ENCODE data around the gene ALOXE3. TPM values are rescaled to one million over a fixed set of nuclear protein-coding genes. Genes with fewer than 3 reads are reported as not detected.

Gene ALOXE3
- polyA plus RNA-seq, 1 experiment = 0.04 TPM

DNA sequence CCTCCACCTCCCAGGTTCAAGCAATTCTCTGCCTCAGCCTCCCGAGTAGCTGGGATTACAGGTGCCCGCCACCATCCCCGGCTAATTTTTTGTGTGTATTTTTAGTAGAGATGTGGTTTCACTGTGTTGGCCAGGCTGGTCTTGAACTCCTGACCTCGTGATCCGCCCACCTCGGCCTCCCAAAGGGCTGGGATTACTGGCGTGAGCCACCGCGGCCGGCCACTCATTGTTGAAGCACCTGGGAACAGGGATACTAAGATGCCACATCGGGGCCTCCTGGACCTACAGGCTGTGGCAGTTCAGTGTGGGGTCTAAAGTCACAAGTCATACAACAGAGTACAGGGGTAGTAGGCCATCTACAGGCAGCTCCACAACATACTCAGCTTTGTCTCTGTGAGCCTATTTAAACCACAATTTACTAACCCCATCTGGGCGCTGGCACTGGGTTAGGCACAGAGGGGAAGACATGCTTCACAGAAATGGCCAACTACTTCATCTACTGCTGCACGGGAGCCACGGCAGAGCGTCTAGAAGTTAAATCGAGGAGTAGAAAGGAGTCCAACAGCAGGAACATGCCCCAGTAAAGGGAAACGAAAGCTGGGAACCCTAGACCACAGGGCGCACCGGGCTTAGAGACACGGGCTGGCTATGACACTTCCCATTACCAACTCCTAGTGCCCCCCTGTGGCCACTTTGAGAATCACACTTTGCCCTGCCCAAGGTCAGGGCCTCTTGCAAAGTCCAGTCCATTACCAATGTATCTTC, 40.1 kb upstream of the ALOXE3 start:
- Histone ChIP-seq H3K27ac (ENCODE audit: low read depth, low read length) (peak overlapping the region; percentile 70), H3K27me3 (ENCODE audit: control insufficient read depth, insufficient read depth, low read length) (no peaks in the 10 kb centered on the region), H3K4me3 (ENCODE audit: low read depth, low read length) (no peak overlapping the region), H3K9me3 (ENCODE audit: control insufficient read depth, insufficient read depth, low read length) (no peaks in the 10 kb centered on the region; the same call in 1 of the 2 replicates)
- DNase-seq (ENCODE audit: low read depth, low spot score) = peak; percentile 68
- peak; percentile 88 for TF ChIP-seq CTCF (IDR thresholded peaks at IDR 0.05; ENCODE audit: low read depth, low read length)
- ChIA-PET POLR2A (interaction anchor here (0.6 to 3.3 kb wide), 2 partner anchors 15 to 40 kb away, joined by 3 to 20 read pairs; no protein-coding TSS in a partner anchor), CTCF (interaction anchor here (0.6 to 2.0 kb wide), 12 partner anchors 10 to 98 kb away, joined by 3 to 17 read pairs (median 3); partner anchors contain the start of genes ALOXE3 and HES7)

DNA sequence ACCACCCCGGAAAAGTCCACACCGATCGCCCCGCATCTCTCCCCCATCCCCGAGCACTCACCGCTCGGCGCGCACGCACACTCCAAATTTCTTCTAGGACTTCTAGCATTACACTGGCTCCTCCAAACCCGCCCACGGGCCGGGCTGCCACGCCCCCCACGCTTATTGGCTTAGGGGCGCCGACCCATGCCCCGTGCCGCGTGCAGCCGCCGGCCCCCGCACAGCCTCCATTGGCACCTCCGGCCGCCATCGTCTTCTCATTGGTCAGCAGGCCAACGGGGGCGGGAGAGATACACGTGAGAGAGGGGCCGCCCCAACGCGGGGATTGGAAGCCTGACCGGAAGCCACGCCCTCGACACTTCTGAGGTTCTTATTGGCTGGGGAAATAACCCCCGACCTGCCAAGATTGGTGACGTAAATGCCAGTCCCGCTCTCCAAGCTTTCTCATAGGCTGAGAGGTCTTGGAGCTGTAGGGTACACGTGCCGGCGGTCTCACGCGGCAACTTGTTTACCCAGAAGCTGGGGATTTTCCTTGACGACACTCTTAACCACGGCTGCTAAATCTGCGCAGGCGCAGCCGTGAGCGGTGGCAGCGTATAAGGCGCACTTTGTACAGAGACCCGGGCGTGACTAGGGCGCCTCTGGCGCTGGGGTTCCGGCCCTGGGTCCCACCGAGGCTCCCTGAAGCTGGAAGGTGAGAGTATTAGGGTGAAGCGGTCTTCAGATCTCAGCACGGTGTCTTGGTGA, 38.1 kb upstream of the ALOXE3 start:
- H3K9me3 ChIP-seq (ENCODE audit: control insufficient read depth, insufficient read depth, low read length) = no peaks in the 10 kb centered on the region; the same call in 1 of the 2 replicates
- H3K27ac ChIP-seq (ENCODE audit: low read depth, low read length) = peak overlapping the region; percentile 97
- H3K27me3 ChIP-seq (ENCODE audit: control insufficient read depth, insufficient read depth, low read length) = no peaks in the 10 kb centered on the region
- peak; percentile 100 for DNase-seq (ENCODE audit: low read depth, low spot score)
- ChIA-PET POLR2A (interaction anchor here (0.6 to 2.0 kb wide), 7 partner anchors 17 to 67 kb away, joined by 3 to 23 read pairs (median 3); no protein-coding TSS in a partner anchor), CTCF (interaction anchor here (1.2 kb wide), 3 partner anchors 19 to 96 kb away, joined by 3 to 4 read pairs (median 4); no protein-coding TSS in a partner anchor)
- peak overlapping the region; percentile 72 for H3K4me3 ChIP-seq (ENCODE audit: low read depth, low read length)
- no peak for TF ChIP-seq CTCF (IDR thresholded peaks at IDR 0.05; ENCODE audit: low read depth, low read length)

DNA sequence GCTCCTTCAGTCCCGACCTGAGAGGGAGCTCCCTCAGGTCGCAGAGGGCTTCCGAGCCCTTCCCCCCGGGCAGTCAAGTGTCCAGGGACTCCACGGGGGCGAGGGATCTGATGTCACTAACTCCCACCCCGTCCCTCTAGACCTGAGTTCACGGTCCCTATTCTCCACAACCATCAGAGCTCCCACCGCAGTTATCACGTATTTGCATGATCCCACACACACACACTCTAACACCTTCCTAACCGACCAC, 37.6 kb upstream of the ALOXE3 start:
- Histone ChIP-seq H3K27me3 (ENCODE audit: control insufficient read depth, insufficient read depth, low read length) (no peaks in the 10 kb centered on the region), H3K9me3 (ENCODE audit: control insufficient read depth, insufficient read depth, low read length) (no peaks in the 10 kb centered on the region; the same call in 1 of the 2 replicates), H3K27ac (ENCODE audit: low read depth, low read length) (peak overlapping the region; percentile 88), H3K4me3 (ENCODE audit: low read depth, low read length) (peak overlapping the region; percentile 72)
- no peak for DNase-seq (ENCODE audit: low read depth, low spot score)
- no peak for TF ChIP-seq CTCF (IDR thresholded peaks at IDR 0.05; ENCODE audit: low read depth, low read length)
- ChIA-PET CTCF (interaction anchor here (1.2 kb wide), 2 partner anchors 18 to 37 kb away, joined by 3 to 4 read pairs; no protein-coding TSS in a partner anchor), POLR2A (interaction anchor here (0.9 to 2.0 kb wide), 3 partner anchors 17 to 37 kb away, joined by 3 to 23 read pairs (median 4); no protein-coding TSS in a partner anchor)

DNA sequence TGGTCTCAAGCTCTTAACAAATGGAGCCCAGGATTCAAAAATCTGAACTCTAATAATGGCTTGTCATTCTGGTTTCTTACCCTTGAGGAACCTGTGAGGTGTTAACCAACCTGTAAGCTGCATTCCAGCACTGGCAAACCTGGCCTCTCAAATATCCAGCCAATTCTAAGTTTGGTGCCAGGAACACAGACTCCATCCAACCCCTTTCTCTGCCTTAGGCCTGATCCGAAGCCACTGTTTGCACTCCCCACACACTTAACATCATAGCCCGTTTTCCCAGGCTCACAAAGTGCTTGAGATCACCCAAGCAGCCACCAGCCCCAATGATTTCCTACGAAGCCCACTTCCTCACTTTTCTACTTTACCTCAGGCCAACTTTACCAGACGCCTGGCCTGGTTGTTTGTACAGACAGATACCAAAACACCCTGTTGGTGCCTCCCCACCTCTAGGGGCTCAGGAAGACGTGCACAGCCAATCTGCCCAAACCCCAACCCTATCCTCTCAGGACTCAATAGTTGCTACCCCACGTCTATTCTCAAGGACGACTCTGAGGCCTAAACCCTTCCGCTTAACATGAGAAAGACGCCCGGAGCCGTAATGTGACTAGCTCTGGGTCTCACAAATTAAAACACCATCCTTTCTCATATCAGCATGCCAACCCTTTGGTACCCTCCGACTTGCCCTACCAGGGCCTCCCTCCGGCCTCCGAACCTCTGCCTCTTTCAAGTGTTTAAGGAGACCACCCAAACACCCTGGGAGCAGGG, 37.1 kb upstream of the ALOXE3 start:
- ChIA-PET CTCF (interaction anchor here (1.2 kb wide), 1 partner anchor 18 kb away, joined by 3 read pairs; no protein-coding TSS in a partner anchor), POLR2A (interaction anchor here (2.0 kb wide), 1 partner anchor 18 kb away, joined by 23 read pairs; no protein-coding TSS in a partner anchor)
- Histone ChIP-seq H3K27me3 (ENCODE audit: control insufficient read depth, insufficient read depth, low read length) (no peaks in the 10 kb centered on the region), H3K9me3 (ENCODE audit: control insufficient read depth, insufficient read depth, low read length) (no peaks in the 10 kb centered on the region; the same call in 1 of the 2 replicates), H3K27ac (ENCODE audit: low read depth, low read length) (peak overlapping the region; percentile 88), H3K4me3 (ENCODE audit: low read depth, low read length) (peak overlapping the region; percentile 72)
- no peak for DNase-seq (ENCODE audit: low read depth, low spot score)
- TF ChIP-seq CTCF (IDR thresholded peaks at IDR 0.05; ENCODE audit: low read depth, low read length) = no peak

Measured in AG04450 (cell line).